HUES64 (cell line): ENCODE data around the gene MAP9. TPM values are rescaled to one million over a fixed set of nuclear protein-coding genes. Genes with fewer than 3 reads are reported as not detected.
"Not testable (repeated sequence)": the region's sequence is repeated elsewhere in the genome, so short reads cannot be mapped to it uniquely, and the experiment has no call there.

Experiments
- H3K27ac ChIP-seq: 2 replicates; pipeline ENCODE4 v1.7.0; 2013; ENCODE audit warnings: low read depth, low read length, inconsistent platforms
- H3K27me3 ChIP-seq: 2 replicates; pipeline ENCODE4 v1.6.1; 2013; ENCODE audit warnings: mild to moderate bottlenecking, low read length; ENCODE audit not compliant: insufficient read depth
- H3K36me3 ChIP-seq: 2 replicates; pipeline ENCODE4 v1.6.1; 2013; ENCODE audit warnings: mild to moderate bottlenecking, low read length; ENCODE audit not compliant: insufficient read depth
- H3K4me1 ChIP-seq: 2 replicates; pipeline ENCODE4 v1.6.1; 2013; ENCODE audit warnings: mild to moderate bottlenecking, low read length, moderate library complexity; ENCODE audit not compliant: insufficient read depth
- H3K4me3 ChIP-seq: 2 replicates; pipeline ENCODE4 v1.5.1; 2013; ENCODE audit warnings: mild to moderate bottlenecking, low read length, moderate library complexity
- H3K9ac ChIP-seq: 2 replicates; pipeline ENCODE4 v1.6.1; 2013; ENCODE audit warnings: mild to moderate bottlenecking, low read depth, low read length
- H3K9me3 ChIP-seq: 2 replicates; pipeline ENCODE4 v1.6.1; 2013; ENCODE audit warnings: low read depth, low read length; ENCODE audit not compliant: insufficient read depth
- WGBS: fragments of 150-250, 120-280 bp; methylation state at CpG from one replicate; pipeline ENCODE4 v1.1.7; 2013; ENCODE audit warnings: missing lambda C conversion rate; 5-methylcytosine and 5-hydroxymethylcytosine counted together
- polyA plus RNA-seq, 2 experiments: library from polyadenylated mRNA; stranded (reverse); fragments of 50-300 nt; gene quantifications; one replicate each; pipeline ENCODE4 v1.2.3, GENCODE V29; 2013

MAP9 gene
- 9.6 TPM for polyA plus RNA-seq (2013, experiment 1 of 2)
- 9.3 TPM for polyA plus RNA-seq (2013, experiment 2 of 2)

DNA sequence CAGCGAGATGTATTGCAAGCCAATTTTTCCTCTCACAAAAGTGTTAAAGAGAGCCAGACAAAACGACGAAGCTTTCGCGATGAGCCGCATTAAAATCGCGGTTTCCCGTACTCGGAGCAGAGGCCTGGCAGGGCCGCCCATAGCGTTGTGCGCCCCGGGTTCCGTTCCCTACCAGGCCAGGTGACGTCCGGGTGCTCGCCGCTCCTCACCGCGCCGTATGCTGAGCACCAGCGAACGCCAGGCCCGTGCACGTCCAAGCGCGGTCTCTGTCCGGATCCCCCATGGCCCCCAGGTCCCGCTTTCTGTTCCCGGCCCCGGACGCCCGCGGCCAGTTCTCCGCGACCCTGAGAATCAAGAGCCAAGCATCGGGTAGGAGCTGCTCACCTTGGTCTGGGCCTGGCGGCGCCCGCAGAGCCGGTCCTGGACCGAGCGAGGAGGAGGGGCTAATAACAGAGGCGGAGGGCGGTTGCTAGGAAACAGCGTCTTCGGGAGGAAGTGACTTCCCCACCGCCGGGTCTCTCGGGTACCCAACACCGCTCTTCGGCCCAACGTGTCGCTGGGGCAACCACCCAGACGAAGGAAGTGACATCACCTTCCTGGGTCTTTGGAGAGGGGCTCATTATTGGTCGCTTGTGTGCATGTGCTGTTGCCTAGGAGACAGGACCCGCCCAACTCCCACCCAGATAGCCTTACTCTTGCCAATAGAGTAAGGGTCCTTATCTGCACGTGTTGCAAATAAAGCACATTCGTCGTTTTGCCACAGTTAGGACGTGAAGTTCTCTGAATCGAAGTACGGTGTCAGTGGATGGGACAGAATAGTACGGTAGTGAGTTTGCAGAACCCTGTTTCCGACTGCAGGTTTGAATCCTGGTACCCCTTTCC lies at the start of gene MAP9:
Gene MAP9, minus strand, starts transcription at position 579 of the 882 bp plus-strand sequence. CDS start 1,115 bp downstream, outside the sequence.
- peaks cover 12% of the 10 kb centered on the region for H3K27me3 ChIP-seq
- H3K4me1 ChIP-seq = peaks cover 4% of the 10 kb centered on the region; the same call in 1 of the 2 replicates
- peaks cover 6% of the 10 kb centered on the region; the same call in 1 of the 2 replicates for H3K36me3 ChIP-seq
- no peaks in the 10 kb centered on the region for H3K9me3 ChIP-seq
- peak within 1 kb of the TSS; percentile 43; the same call in 1 of the 2 replicates for H3K27ac ChIP-seq
- WGBS = 7% methylated on average over 66 of the region's 66 CpGs
- peak within 1 kb of the TSS; percentile 91 for H3K4me3 ChIP-seq
- H3K9ac ChIP-seq = peak within 1 kb of the TSS; percentile 58

DNA sequence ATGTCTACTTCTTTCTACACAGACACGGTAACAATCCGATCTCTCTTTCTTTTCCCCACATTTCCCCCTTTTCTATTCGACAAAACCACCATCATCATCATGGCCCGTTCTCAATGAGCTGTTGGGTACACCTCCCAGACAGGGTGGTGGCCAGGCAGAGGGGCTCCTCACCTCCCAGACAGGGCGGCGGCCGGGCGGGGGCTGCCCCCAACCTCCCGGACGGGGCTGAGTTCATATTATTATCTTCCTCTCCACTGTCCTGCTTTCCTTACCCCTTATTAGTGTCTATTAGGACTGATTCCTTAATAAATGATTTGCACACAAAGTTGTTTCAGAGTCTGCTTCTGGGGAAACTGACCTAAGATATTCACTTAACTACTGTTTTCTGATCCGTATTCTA lies 48.0 kb upstream of the MAP9 start:
- H3K36me3 ChIP-seq, H3K27ac ChIP-seq, H3K4me3 ChIP-seq, H3K4me1 ChIP-seq, H3K9ac ChIP-seq: not testable (repeated sequence)
- H3K9me3 ChIP-seq = peaks cover 35% of the 10 kb centered on the region
- 95% methylated on average over 9 of the region's 11 CpGs for WGBS
- peaks cover 94% of the 10 kb centered on the region for H3K27me3 ChIP-seq

GRCh38 chr4:155423671-155424070 lies 46.9 kb upstream of the MAP9 start:
- H3K27me3 ChIP-seq = peaks cover 90% of the 10 kb centered on the region
- no peaks in the 10 kb centered on the region for H3K36me3 ChIP-seq
- peaks cover 35% of the 10 kb centered on the region for H3K9me3 ChIP-seq
- no peak overlapping the region for H3K27ac ChIP-seq
- H3K4me3 ChIP-seq = no peak overlapping the region
- WGBS = no CpG with 5 or more reads among the region's 1 CpG
- H3K4me1 ChIP-seq = no peaks in the 10 kb centered on the region
- no peak overlapping the region for H3K9ac ChIP-seq

- WGBS = 86% methylated on average over 2 of the region's 4 CpGs
- Histone ChIP-seq H3K36me3 (no peaks in the 10 kb centered on the region), H3K4me3 (no peak overlapping the region), H3K9me3 (no peaks in the 10 kb centered on the region), H3K27me3 (peaks cover 82% of the 10 kb centered on the region), H3K27ac (no peak overlapping the region), H3K4me1 (no peaks in the 10 kb centered on the region), H3K9ac (no peak overlapping the region)
Measured at GRCh38 chr4:155419266-155419665, 42.5 kb upstream of the MAP9 start.

- Histone ChIP-seq H3K4me1 (no peaks in the 10 kb centered on the region), H3K27me3 (peaks cover 71% of the 10 kb centered on the region), H3K36me3 (no peaks in the 10 kb centered on the region), H3K9me3 (no peaks in the 10 kb centered on the region), H3K4me3 (no peak overlapping the region), H3K9ac (no peak overlapping the region), H3K27ac (no peak overlapping the region)
Measured at GRCh38 chr4:155415662-155416061, 38.9 kb upstream of the MAP9 start.

- WGBS = 97% methylated on average over 1 of the region's 1 CpG
Measured at GRCh38 chr4:155413451-155413850, 36.7 kb upstream of the MAP9 start.

GRCh38 chr4:155411546-155411945 lies 34.8 kb upstream of the MAP9 start:
- Histone ChIP-seq H3K27me3 (peaks cover 47% of the 10 kb centered on the region), H3K4me3 (no peak overlapping the region), H3K27ac (no peak overlapping the region), H3K9me3 (no peaks in the 10 kb centered on the region), H3K36me3 (no peaks in the 10 kb centered on the region), H3K4me1 (no peaks in the 10 kb centered on the region), H3K9ac (no peak overlapping the region)
- WGBS = 93% methylated on average over 2 of the region's 2 CpGs

More at GRCh38 chr4:155413451-155413850, 36.7 kb upstream of the MAP9 start:
- Histone ChIP-seq H3K27ac (no peak overlapping the region), H3K4me3 (no peak overlapping the region), H3K9me3 (no peaks in the 10 kb centered on the region), H3K4me1 (no peaks in the 10 kb centered on the region), H3K9ac (no peak overlapping the region), H3K36me3 (no peaks in the 10 kb centered on the region), H3K27me3 (peaks cover 59% of the 10 kb centered on the region)

- no peak overlapping the region for H3K4me3 ChIP-seq
- H3K36me3 ChIP-seq = no peaks in the 10 kb centered on the region
- no peaks in the 10 kb centered on the region for H3K4me1 ChIP-seq
- WGBS = no CpG with 5 or more reads among the region's 1 CpG
- peaks cover 34% of the 10 kb centered on the region; the same call in 1 of the 2 replicates for H3K27me3 ChIP-seq
- no peak overlapping the region for H3K9ac ChIP-seq
- no peak overlapping the region for H3K27ac ChIP-seq
- H3K9me3 ChIP-seq = no peaks in the 10 kb centered on the region
Measured at GRCh38 chr4:155408796-155409195, 32.0 kb upstream of the MAP9 start.

DNA sequence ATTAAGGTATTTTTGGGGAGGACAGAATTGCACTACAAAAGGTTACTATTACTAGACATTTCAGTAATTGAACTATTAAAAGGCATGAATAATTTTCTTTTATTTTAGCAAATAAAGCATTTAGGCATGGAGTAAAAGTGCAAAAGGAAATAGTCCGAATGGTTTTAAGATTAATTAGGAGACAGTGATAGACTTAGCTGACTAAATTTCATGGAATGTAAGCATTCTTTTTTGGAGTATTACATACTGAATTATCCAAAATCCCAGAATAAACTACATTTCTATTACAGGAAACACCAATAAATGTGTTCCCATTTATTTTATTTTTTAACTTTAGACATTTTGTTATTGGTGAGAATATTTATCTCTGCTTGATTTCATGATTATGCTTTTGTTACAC lies 30.7 kb upstream of the MAP9 start:
- H3K27ac ChIP-seq = no peak overlapping the region
- H3K4me1 ChIP-seq = no peaks in the 10 kb centered on the region
- H3K9ac ChIP-seq = no peak overlapping the region
- H3K36me3 ChIP-seq = no peaks in the 10 kb centered on the region
- no peak overlapping the region for H3K4me3 ChIP-seq
- peaks cover 21% of the 10 kb centered on the region; the same call in 1 of the 2 replicates for H3K27me3 ChIP-seq
- 85% methylated on average over 1 of the region's 1 CpG for WGBS
- H3K9me3 ChIP-seq = no peaks in the 10 kb centered on the region

- Histone ChIP-seq H3K4me3 (no peak overlapping the region), H3K27ac (no peak overlapping the region), H3K9me3 (no peaks in the 10 kb centered on the region), H3K36me3 (no peaks in the 10 kb centered on the region), H3K4me1 (no peaks in the 10 kb centered on the region), H3K9ac (no peak overlapping the region), H3K27me3 (0 out of 2 replicates have a peak, but pooled peaks cover 10% of the 10 kb centered on the region)
- 93% methylated on average over 2 of the region's 2 CpGs for WGBS
Measured at GRCh38 chr4:155405059-155405458, 28.3 kb upstream of the MAP9 start.

- H3K9me3 ChIP-seq = no peaks in the 10 kb centered on the region
- H3K9ac ChIP-seq = no peak overlapping the region
- H3K27ac ChIP-seq = no peak overlapping the region
- no peaks in the 10 kb centered on the region for H3K4me1 ChIP-seq
- H3K36me3 ChIP-seq = no peaks in the 10 kb centered on the region
- H3K4me3 ChIP-seq = no peak overlapping the region
- 0 out of 2 replicates have a peak, but pooled peaks cover 8% of the 10 kb centered on the region for H3K27me3 ChIP-seq
- WGBS = 49% methylated on average over 4 of the region's 4 CpGs
Measured at GRCh38 chr4:155403886-155404285, 27.1 kb upstream of the MAP9 start.
